Measurements from ENCODE around the gene COL28A1. TPM values are rescaled to one million over a fixed set of nuclear protein-coding genes. Genes with fewer than 3 reads are reported as not detected.

The COL28A1 gene
- total RNA-seq, 1 donor from 2014 or later: 0.16 TPM

- CTCF ChIA-PET: no interaction called here
- no peak for DNase-seq
- no peaks in the 10 kb centered on the region for H3K9me3 Mint-ChIP-seq
- TF ChIP-seq CTCF (IDR thresholded peaks at IDR 0.05): no peak
- no peak overlapping the region for H3K27ac Mint-ChIP-seq
- no peaks in the 10 kb centered on the region for H3K4me1 Mint-ChIP-seq
- no peak for ATAC-seq (ENCODE audit: low read depth)
- intact Hi-C loops (cut with micrococcal nuclease): no loop called here
- H3K27me3 Mint-ChIP-seq: peaks cover 10% of the 10 kb centered on the region
- no peak overlapping the region for H3K4me3 Mint-ChIP-seq
- H3K36me3 Mint-ChIP-seq (ENCODE audit: low read depth): no peaks in the 10 kb centered on the region
- POLR2A ChIA-PET: no interaction called here
Observed at GRCh38 chr7:7331523-7331922, 204.2 kb downstream of the COL28A1 start.

- Mint-ChIP-seq H3K9me3 (no peaks in the 10 kb centered on the region), H3K4me3 (no peak overlapping the region), H3K27me3 (peaks cover 10% of the 10 kb centered on the region), H3K4me1 (no peaks in the 10 kb centered on the region), H3K27ac (no peak overlapping the region), H3K36me3 (ENCODE audit: low read depth) (no peaks in the 10 kb centered on the region)
- CTCF ChIA-PET: no interaction called here
- POLR2A ChIA-PET: no interaction called here
- DNase-seq (no peak), ATAC-seq (ENCODE audit: low read depth) (no peak)
- intact Hi-C loops (cut with micrococcal nuclease): no loop called here
- no peak for TF ChIP-seq CTCF (IDR thresholded peaks at IDR 0.05)
Observed at GRCh38 chr7:7330997-7331396, 204.7 kb downstream of the COL28A1 start.

GRCh38 chr7:7329326-7329725, 206.3 kb downstream of the COL28A1 start:
- POLR2A ChIA-PET: no interaction called here
- intact Hi-C loops (cut with micrococcal nuclease): no loop called here
- H3K36me3 Mint-ChIP-seq (ENCODE audit: low read depth): no peaks in the 10 kb centered on the region
- H3K27me3 Mint-ChIP-seq: peaks cover 10% of the 10 kb centered on the region
- no peaks in the 10 kb centered on the region for H3K4me1 Mint-ChIP-seq
- no peak for TF ChIP-seq CTCF (IDR thresholded peaks at IDR 0.05)
- no peak overlapping the region for H3K27ac Mint-ChIP-seq
- no peak overlapping the region for H3K4me3 Mint-ChIP-seq
- no peaks in the 10 kb centered on the region for H3K9me3 Mint-ChIP-seq
- no peak for DNase-seq
- ATAC-seq (ENCODE audit: low read depth): no peak
- CTCF ChIA-PET: no interaction called here

- peaks cover 10% of the 10 kb centered on the region for H3K27me3 Mint-ChIP-seq
- no peaks in the 10 kb centered on the region for H3K9me3 Mint-ChIP-seq
- no peak for TF ChIP-seq CTCF (IDR thresholded peaks at IDR 0.05)
- DNase-seq (no peak), ATAC-seq (ENCODE audit: low read depth) (no peak)
- H3K4me3 Mint-ChIP-seq: no peak overlapping the region
- H3K36me3 Mint-ChIP-seq (ENCODE audit: low read depth): no peaks in the 10 kb centered on the region
- ChIA-PET POLR2A (interaction anchor here (0.6 kb wide), 1 partner anchor 143 kb away, joined by 4 read pairs; no protein-coding TSS in a partner anchor), CTCF (interaction anchor here (0.6 kb wide), 1 partner anchor 12 kb away, joined by 3 read pairs; no protein-coding TSS in a partner anchor)
- no peak overlapping the region for H3K27ac Mint-ChIP-seq
- intact Hi-C loops (cut with micrococcal nuclease): no loop called here
- H3K4me1 Mint-ChIP-seq: peaks cover 14% of the 10 kb centered on the region
Observed at GRCh38 chr7:7327423-7327822, 208.2 kb downstream of the COL28A1 start.

GRCh38 chr7:7324698-7325097, 211.0 kb downstream of the COL28A1 start:
- ChIA-PET CTCF (no interaction called here), POLR2A (no interaction called here)
- H3K9me3 Mint-ChIP-seq: no peaks in the 10 kb centered on the region
- DNase-seq: no peak
- H3K27ac Mint-ChIP-seq: no peak overlapping the region
- no peaks in the 10 kb centered on the region for H3K27me3 Mint-ChIP-seq
- intact Hi-C loops (cut with micrococcal nuclease): loop anchor here (5.0 kb wide), 2 partner anchors 72 to 142 kb away; partner anchors contain the start of gene C1GALT1
- H3K36me3 Mint-ChIP-seq (ENCODE audit: low read depth): no peaks in the 10 kb centered on the region
- no peak for ATAC-seq (ENCODE audit: low read depth)
- peaks cover 27% of the 10 kb centered on the region for H3K4me1 Mint-ChIP-seq
- TF ChIP-seq CTCF (IDR thresholded peaks at IDR 0.05): no peak
- H3K4me3 Mint-ChIP-seq: no peak overlapping the region
